Measurements from ENCODE around the gene ASB2.

DNA sequence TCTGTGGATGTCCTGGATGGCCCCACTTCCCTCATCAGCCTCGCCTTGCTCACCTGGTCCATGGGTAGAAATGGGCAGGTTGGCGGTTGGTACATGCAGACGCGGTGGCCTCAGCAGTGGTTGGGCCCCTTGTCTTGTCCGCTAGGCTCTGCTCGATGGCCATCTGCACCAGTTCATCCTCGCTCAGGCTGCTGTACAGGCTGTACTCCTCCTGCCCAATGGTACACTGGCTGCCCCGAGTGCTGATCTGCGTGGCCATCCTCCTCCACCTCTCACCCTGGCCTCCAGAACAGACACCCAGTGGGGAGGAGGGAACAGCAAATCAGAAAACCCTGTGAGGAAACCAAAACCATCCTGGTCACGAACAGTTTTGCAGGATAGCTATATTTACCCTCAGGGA, 12.1 kb downstream of the ASB2 start:
- TF ChIP-seq POLR2A (IDR thresholded peaks at IDR 0.05) (no peak), POLR2AphosphoS5 (IDR thresholded peaks at IDR 0.05; ENCODE audit: insufficient read depth in 1 of 2, low read depth in 1 of 2) (no peak)
